Measurements from ENCODE around the gene GSG1L. TPM values are rescaled to one million over a fixed set of nuclear protein-coding genes. Genes with fewer than 3 reads are reported as not detected.

Gene GSG1L
- total and polyA plus RNA-seq, 2 of the 13 experiments (the other 11 are each of a cell fraction or from before 2014, with no cell fraction given) = not detected

DNA sequence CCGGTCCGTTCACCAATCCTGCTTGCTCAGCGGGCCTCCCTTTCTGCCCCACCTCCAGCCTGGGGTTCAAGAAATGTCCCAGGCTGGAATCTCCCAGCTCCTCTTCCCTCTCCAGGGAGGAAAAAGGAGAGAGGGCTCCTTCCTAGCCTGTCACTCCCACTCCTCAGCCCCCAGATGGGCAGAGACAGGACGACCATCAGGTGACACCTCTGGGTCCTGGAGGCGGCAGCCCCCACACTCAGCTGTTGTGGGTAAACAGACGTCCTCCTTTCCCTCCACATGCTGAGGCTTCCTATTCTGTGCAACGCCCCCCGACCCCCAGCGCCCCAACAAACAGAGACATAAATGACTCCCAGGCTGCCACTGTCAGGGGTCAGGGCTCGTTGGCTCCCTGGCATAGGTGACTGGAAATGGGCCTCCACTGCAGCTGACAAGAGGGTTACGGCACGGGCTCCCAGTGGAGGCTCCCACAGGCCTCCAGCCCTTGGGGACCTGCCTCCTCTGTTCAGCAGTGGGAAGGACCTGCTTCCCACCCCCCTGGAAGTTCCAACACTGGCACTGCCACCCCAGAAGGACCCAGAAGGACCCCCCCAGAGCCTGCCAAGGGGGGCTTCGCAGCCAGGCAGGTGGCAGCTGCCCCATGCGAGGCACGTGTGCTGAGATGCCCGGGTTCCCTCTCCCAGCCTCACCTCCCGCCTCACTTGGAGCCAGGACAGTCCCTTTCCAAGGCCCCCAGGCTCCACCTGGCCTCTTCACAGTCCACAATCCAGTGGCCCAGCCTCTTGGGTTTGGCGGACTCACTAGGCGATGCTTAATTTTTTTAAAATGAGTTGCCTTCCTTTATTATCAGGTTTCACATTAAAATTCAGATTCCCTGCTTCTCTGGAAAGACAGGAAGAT lies 281.3 kb downstream of the GSG1L start:
- Histone ChIP-seq H3K9me3 (ENCODE audit: low read length) (no peaks in the 10 kb centered on the region), H3K36me3 (replicated peaks in 1 of 2; ENCODE audit: control insufficient read depth in 1 of 2, insufficient read depth in 2 of 2, low read length in 2 of 2) (no peaks in the 10 kb centered on the region), H3K9ac (ENCODE audit: insufficient read depth, low read depth, low read length) (no peak overlapping the region), H4K20me1 (ENCODE audit: insufficient read depth, low read length) (0 out of 2 replicates have a peak, but pooled peaks cover 3% of the 10 kb centered on the region), H3K4me3 (replicated peaks in 1 of 3; ENCODE audit: insufficient read depth in 1 of 3, low read depth in 2 of 3, low read length in 3 of 3) (no peak overlapping the region), H2AFZ (ENCODE audit: low read length) (no peak overlapping the region), H3K4me1 (ENCODE audit: insufficient read depth, low read length) (no peaks in the 10 kb centered on the region), H3K4me2 (ENCODE audit: low read depth, low read length) (no peak overlapping the region), H3K79me2 (ENCODE audit: insufficient read depth, low read length) (no peaks in the 10 kb centered on the region), H3K27me3 (ENCODE audit: control insufficient read depth in 1 of 2, insufficient read depth in 2 of 2, low read length in 2 of 2) (peaks cover 1 to 7% of the 10 kb centered on the region in 2 experiments; a peak in 1 of 5 replicates), H3K27ac (ENCODE audit: extremely low read length, insufficient read depth, low read length) (no peak overlapping the region)
- DNase-seq (ENCODE audit: low spot score) (no peak), ATAC-seq (no peak), FAIRE-seq (no peak)
- ChIA-PET POLR2A (no interaction called here), CTCF (ENCODE audit: low intra/inter-chr PET ratio, low total read pairs) (no interaction called here)
- in situ Hi-C loops (cut with HindIII; ENCODE audit: extremely low pct_ligation_motif_present, low pct_unique_long_range_greater_than_20kb) (loop anchor here (5.0 kb wide), 1 partner anchor 85 kb away; no protein-coding TSS in a partner anchor), intact Hi-C loops (cut with micrococcal nuclease; ENCODE audit: unreplicated experiment) (loop anchor here (2.0 kb wide), 1 partner anchor 85 kb away; no protein-coding TSS in a partner anchor)
- WGBS (ENCODE audit: low lambda C conversion rate) = 36% methylated on average over 17 of the region's 19 CpGs
- no TSS peak for BruUV-seq (replicated peaks)
- TF ChIP-seq POGZ (CRISPR knock-in tag; IDR thresholded peaks at IDR 0.05) (no peak), KLF11 (CRISPR knock-in tag; IDR thresholded peaks at IDR 0.05) (no peak), PHF8 (CRISPR knock-in tag; IDR thresholded peaks at IDR 0.05) (no peak), ZNF891 (CRISPR knock-in tag; IDR thresholded peaks at IDR 0.05) (no peak), NR2F6 (IDR thresholded peaks at IDR 0.05) (no peak), NR2F6 (CRISPR knock-in tag; IDR thresholded peaks at IDR 0.05) (no peak), HDAC2 (CRISPR knock-in tag; IDR thresholded peaks at IDR 0.05) (no peak), MXD4 (CRISPR knock-in tag; IDR thresholded peaks at IDR 0.05) (no peak), ZNF260 (CRISPR knock-in tag; IDR thresholded peaks at IDR 0.05; ENCODE audit: borderline replicate concordance, low read depth) (no peak), ZNF629 (CRISPR knock-in tag; conservative IDR thresholded peaks at IDR 0.05) (no peak), ZNF292 (CRISPR knock-in tag; IDR thresholded peaks at IDR 0.05; ENCODE audit: borderline replicate concordance, low read depth) (no peak), REPIN1 (CRISPR knock-in tag; IDR thresholded peaks at IDR 0.05; ENCODE audit: borderline replicate concordance, low read depth) (no peak), ZNF788 (CRISPR knock-in tag; IDR thresholded peaks at IDR 0.05; ENCODE audit: borderline replicate concordance) (no peak), ARNT (IDR thresholded peaks at IDR 0.05) (no peak)
- TF ChIP-seq, protein P1, sequence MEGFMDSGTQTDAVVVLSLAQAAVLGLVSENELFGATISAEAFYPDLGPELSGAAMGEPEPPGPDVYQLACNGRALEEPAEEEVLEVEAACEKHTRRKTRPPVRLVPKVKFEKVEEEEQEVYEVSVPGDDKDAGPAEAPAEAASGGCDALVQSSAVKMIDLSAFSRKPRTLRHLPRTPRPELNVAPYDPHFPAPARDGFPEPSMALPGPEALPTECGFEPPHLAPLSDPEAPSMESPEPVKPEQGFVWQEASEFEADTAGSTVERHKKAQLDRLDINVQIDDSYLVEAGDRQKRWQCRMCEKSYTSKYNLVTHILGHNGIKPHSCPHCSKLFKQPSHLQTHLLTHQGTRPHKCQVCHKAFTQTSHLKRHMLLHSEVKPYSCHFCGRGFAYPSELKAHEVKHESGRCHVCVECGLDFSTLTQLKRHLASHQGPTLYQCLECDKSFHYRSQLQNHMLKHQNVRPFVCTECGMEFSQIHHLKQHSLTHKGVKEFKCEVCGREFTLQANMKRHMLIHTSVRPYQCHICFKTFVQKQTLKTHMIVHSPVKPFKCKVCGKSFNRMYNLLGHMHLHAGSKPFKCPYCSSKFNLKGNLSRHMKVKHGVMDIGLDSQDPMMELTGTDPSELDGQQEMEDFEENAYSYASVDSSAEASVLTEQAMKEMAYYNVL (CRISPR knock-in tag; IDR thresholded peaks at IDR 0.05; ENCODE audit: borderline replicate concordance) = no peak
- TF ChIP-seq, protein P2, sequence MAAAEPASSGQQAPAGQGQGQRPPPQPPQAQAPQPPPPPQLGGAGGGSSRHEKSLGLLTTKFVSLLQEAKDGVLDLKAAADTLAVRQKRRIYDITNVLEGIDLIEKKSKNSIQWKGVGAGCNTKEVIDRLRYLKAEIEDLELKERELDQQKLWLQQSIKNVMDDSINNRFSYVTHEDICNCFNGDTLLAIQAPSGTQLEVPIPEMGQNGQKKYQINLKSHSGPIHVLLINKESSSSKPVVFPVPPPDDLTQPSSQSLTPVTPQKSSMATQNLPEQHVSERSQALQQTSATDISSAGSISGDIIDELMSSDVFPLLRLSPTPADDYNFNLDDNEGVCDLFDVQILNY (CRISPR knock-in tag; conservative IDR thresholded peaks at IDR 0.05) = no peak
- TF ChIP-seq, protein P3, sequence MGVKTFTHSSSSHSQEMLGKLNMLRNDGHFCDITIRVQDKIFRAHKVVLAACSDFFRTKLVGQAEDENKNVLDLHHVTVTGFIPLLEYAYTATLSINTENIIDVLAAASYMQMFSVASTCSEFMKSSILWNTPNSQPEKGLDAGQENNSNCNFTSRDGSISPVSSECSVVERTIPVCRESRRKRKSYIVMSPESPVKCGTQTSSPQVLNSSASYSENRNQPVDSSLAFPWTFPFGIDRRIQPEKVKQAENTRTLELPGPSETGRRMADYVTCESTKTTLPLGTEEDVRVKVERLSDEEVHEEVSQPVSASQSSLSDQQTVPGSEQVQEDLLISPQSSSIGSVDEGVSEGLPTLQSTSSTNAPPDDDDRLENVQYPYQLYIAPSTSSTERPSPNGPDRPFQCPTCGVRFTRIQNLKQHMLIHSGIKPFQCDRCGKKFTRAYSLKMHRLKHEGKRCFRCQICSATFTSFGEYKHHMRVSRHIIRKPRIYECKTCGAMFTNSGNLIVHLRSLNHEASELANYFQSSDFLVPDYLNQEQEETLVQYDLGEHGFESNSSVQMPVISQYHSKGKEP (CRISPR knock-in tag; IDR thresholded peaks at IDR 0.05) = no peak
- TF ChIP-seq, protein P4, sequence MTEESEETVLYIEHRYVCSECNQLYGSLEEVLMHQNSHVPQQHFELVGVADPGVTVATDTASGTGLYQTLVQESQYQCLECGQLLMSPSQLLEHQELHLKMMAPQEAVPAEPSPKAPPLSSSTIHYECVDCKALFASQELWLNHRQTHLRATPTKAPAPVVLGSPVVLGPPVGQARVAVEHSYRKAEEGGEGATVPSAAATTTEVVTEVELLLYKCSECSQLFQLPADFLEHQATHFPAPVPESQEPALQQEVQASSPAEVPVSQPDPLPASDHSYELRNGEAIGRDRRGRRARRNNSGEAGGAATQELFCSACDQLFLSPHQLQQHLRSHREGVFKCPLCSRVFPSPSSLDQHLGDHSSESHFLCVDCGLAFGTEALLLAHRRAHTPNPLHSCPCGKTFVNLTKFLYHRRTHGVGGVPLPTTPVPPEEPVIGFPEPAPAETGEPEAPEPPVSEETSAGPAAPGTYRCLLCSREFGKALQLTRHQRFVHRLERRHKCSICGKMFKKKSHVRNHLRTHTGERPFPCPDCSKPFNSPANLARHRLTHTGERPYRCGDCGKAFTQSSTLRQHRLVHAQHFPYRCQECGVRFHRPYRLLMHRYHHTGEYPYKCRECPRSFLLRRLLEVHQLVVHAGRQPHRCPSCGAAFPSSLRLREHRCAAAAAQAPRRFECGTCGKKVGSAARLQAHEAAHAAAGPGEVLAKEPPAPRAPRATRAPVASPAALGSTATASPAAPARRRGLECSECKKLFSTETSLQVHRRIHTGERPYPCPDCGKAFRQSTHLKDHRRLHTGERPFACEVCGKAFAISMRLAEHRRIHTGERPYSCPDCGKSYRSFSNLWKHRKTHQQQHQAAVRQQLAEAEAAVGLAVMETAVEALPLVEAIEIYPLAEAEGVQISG (CRISPR knock-in tag; IDR thresholded peaks at IDR 0.05) = no peak

All from HepG2 (cell line).